HG03196 (cell line): ENCODE measurements around the gene EPB42.
"Not testable (repeated sequence)": the region's sequence is repeated elsewhere in the genome, so short reads cannot be mapped to it uniquely, and the experiment has no call there.

Experiments used
- ATAC-seq: cut with Tn5 transposase; IDR thresholded peaks from one replicate; pipeline ENCODE4 v1.9.1; 2021; ENCODE audit not compliant: unreplicated experiment

Gene EPB42

DNA sequence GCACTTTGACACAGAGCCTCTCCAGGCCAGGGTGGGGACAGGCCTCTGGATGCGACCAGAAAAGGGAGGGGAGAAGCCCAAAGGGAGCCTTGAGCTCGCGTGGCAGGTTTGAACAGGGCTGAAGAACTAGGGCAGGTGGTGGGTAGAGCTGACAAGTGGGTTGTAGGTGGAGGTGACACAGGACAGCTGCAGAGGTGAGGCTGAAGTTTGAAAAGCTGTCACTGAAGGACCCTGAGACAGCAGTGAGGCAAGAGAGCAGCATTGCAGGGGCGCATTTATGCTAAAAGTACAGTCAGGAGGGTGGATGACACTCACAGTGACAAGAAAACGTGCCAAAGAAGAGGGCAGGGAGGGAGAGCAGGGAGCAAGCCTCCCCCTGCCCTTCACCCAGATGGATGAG lies 21.8 kb upstream of the EPB42 start:
- no peak for ATAC-seq

DNA sequence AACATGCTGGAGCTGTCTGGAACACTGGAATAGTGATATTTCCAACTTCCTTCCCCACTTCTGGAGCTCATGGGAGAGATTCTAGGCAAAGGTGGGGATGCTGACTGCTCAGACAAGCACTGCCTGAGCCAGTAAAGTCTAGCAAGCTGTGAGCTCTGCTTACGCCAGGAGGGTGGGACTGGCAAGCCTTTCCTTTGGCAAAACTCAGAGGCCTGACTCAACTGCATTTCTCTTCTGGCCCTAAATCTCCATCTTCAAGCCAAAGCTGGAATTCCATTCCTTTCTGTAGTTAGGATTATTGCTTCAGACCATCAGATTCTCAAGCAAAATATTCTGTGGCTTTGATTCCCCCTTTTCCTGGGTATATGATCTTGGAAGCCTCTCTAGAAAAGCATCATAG lies 20.3 kb upstream of the EPB42 start:
- no peak for ATAC-seq

- no peak for ATAC-seq
Observed at GRCh38 chr15:43239732-43240491, 19.1 kb upstream of the EPB42 start.

DNA sequence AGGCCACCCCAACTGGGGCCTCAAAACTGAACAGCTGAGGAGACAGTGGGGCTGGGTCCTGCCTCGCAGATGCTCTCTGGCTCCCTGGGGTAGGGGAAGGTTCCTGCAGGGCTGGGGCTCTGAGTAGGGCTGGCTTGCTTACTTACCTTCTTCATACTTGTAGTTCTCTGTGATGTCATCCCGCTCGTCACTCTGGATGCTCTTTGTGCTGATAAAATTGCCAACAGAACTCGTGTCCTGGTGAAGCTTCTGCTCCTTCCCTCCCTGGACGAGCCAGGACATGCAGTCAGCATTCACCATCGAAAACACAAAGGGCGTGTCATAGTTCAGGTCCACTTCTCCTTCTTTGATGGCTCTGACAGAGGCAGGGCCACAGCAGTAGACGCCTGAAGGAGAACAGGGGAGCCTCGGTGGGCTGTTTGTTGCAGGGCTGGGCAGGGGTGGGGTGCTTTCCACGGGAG lies 17.9 kb upstream of the EPB42 start:
- ATAC-seq = no peak

DNA sequence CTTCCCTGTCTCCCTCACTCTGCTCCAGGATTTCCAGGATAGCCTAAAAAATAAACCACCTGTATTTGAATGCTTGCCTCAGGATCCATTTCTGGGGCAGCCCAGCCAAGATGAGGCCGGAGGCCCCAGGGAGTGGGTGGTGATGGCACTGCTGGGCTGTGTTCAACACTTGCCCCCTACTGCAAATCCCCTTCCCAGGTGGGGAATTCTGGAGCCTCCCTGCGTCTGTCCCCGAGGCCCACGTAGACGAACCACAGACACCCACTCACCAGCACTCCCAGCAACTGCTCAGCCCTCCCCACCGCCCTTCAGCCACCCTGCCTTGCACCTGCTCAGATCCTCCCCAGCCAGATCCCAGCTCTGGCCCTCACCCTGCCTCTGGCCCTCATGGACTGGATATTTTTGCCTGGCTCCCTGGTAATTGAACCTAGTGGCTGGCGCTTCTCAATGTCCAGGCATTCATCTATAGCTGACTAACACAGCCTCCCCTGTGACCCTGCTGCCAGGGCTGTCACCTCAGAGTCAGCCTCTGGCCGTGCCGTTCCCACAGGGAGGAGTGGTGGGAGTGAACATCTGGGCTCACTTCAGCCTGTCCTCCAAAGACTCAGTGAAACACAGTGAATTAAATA lies 17.1 kb upstream of the EPB42 start:
- ATAC-seq = no peak

DNA sequence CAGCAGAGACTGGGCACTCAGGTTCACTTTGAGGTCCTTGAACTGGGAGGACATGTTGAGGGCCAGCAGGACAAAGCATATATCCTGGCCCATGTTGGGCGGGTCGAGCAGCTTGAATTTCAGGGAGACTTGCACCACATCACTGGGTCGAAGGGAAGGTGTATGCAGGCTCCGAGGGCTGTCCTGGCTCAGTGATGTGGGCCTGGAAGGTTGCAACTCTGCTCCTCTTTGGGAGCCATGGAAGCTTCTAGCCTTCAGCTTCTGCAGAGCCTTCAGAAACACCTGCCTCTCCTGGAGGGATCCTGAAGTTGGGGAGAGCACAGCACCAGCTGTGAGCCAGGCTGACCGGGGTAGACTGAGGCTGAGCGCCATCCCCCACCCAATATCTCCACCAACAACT lies 14.7 kb upstream of the EPB42 start:
- ATAC-seq = no peak

DNA sequence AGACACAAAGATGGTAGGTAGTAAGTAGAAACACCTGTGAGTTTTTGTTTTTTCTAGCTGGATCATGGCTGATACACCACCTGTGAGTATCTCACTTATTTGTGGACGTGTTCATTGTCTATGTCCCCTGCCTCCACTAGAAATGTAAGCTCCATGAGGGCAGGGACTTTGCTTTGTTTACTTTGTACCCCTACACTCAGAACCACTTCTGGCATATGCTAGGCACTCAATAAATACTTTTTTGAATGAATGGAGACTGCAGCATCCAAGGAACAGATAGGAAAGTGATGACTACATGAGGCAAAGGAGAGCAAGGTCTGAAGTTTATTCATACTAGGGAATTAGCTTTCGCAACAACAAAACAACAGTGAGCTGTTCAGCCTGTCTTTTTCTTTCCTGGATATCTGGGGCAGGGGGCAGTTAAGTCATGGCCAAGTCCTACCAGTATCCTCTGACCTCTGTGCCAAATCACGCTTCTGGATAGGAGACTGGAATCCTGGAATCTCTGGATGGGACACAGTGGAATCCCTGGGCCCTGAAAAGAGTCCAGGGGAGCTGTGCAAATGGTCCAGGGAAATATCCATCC lies 11.6 kb upstream of the EPB42 start:
- ATAC-seq = no peak

GRCh38 chr15:43230640-43231115 lies 9.9 kb upstream of the EPB42 start:
- no peak for ATAC-seq

GRCh38 chr15:43229977-43230376 lies 9.2 kb upstream of the EPB42 start:
- no peak for ATAC-seq

GRCh38 chr15:43226436-43227305 lies 5.9 kb upstream of the EPB42 start:
- no peak for ATAC-seq

- ATAC-seq = not testable (repeated sequence)
Observed at GRCh38 chr15:43225950-43226255, 5.1 kb upstream of the EPB42 start.

DNA sequence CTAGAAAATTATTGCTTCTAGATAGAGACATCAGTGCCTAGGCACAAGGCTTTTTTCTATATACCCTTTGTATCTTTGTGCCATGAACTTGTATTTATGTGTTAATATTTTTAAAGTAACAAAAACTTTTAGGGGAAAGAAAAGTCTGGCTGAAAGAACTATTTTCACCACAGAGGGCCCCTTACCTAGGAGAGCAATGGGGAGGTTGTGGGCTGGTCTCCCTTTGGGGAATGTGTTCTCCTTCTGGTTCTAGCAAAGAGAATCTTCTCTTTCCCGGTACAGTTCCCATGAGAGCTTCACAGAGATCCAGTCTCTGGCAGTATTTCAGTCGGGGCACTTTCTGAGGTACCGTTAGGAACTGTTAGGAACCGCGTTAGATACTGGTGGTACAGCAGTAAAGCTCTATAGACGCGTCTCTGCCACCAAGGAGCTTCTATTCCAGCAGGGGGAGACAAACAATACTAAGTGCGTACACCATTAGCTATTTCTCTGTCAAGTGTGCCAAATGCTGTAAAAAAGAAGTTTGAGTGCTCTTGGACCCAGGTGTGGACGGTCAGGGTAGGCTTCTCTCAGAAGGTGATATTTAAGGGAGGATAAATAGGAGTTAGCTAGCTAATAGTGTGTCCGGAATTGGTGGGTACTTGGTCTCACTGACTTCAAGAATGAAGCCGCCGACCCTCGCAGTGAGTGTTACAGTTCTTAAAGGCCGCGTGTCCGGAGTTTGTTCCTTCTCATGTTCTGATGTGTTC lies 4.6 kb upstream of the EPB42 start:
- no peak for ATAC-seq

DNA sequence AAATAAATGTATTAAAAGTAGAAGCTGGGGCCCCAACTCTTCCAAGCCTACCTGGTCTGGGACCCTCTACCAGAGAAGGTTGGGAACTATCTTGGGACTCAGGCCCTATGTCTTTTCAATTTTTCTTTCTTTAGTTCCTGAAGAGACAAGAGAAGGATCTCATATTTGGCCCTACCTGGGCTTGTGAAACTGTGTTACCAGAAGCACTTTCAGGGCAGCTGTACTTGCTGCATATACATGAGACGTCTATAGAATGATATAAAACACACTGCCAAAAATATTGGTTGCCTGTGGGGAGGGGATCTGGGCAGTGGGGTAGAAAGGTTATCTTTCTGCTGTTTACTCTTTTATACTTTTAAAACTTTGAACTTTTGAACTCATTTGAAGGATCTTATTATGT lies 604 bp upstream of the EPB42 start:
- no peak for ATAC-seq

DNA sequence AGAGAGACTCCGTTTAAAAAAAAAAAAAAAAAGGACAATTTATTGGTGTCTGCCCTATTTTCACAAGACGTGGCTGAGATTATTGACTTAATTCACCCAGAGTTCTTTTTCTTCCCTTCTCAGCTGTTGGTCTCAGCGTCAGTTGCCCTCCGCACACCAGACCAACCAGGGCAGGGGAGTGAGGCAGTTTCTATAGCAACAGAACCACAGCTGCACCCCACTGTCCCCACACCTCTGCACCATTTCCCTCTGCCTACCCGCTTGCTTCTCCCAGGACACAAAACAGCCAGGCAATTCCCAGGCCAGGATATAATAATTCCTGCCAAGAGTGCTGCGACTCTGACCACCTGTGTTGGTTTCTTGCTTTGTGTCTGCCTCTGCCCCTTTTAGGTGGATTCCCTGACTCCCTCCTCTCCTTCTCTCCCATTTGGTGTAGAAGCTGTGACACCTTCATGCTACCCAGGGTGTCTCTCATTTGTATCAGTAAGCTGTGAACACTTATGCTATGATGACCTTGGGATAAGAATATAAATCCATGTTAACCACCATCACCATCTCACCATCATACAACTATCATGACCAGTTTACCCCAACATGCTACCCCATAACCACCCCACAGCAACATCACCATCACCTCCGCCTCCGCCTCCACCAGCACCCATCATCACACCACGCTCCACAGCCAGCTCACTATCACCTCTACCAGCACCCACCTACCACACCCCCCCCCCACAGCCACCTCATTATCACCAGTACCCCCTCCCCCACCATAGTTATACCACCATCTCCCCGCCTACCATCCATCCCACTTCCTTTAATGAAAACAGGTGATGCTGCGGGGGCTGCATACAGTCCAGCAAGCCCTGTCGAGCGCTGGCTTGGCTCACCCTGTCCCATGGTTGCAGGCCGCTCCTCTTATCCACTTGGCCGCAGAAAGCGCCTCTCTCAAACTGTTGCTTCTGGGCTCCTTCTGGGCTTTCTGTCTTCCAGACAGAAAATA lies 589 bp downstream of the EPB42 start:
- no peak for ATAC-seq

GRCh38 chr15:43218908-43219706 lies 1.7 kb downstream of the EPB42 start:
- ATAC-seq = no peak

DNA sequence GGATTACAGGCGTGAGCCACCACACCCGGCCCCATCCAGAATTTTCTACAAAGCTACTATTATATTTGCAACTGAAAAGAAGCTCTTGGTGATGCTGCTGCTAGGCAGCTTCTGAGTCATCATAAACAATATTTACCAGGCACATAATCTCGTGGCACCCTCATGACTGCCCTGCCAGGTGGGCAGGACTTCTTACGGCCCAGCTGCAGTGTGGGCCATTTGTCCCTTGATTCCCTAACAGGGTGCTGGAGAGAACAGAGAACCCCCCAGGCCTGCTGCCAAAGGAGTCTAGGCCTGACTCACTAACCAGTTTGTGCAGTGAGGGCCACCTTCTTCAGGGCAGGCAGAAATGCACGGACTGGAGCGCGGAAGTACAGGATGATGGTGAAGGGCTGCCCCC lies 4.9 kb downstream of the EPB42 start:
- ATAC-seq = no peak

DNA sequence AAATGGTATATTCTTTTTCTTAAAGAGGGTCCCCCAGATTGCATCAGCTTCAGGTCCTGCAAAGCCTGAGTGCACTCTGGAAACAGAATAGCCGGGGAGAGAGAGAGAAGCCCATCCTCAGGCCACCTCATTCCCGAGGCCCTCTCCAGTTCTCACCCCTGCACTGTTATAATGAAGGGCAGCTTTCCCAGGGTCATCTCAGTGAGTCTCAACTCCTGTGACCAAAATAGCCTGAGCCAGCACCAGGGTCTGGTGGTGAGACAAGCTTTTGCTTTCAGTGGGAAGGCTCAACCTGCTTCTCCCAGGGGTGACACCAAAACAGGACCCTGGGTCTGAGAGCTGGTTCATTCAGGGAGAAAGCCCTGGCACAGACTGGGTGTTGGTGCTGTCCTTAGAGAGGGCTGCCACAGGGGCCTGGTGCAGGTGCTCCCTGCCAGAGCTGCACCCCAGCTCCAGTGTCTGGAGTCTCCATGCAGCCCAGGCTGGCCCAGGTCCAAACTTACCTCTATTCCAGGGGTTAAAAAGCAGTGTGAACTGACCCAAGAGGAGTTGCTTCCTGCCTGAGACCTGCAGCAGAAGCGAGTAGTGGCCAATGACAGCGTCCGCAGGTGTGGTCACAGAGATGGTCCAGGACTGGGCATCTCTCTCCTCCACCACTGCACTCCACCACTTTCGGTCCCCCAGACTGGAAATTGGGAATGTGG lies 6.1 kb downstream of the EPB42 start:
- ATAC-seq = no peak

- no peak for ATAC-seq
Observed at GRCh38 chr15:43214169-43214568, 6.6 kb downstream of the EPB42 start.
